ENCODE data around the gene ETV5.

ETV5 gene

DNA sequence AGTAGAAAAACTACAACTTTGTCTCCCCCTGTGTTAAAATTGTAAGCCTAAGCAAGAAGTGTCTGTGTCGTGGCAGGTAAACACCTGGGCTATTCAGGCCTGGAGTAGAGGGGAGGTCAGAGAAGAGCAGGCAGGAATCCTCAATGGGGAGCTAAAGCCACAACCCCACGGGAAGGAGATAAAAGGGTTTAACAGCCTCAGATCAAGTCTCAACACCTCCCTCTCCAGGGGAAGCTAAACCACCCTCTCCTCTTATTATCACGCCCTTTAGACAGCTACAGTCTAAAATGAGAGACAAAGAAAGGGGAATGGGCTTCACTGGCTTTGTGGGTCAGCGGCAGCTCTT lies 11.6 kb downstream of the ETV5 start:
- H3K27ac ChIP-seq (ENCODE audit: extremely low read depth, low read depth, low read length): no peak overlapping the region
- CTCF ChIA-PET: interaction anchor here (1.1 kb wide), 1 partner anchor 180 kb away, joined by 3 read pairs; no protein-coding TSS in a partner anchor
- POLR2A ChIA-PET: interaction anchor here (2.7 kb wide), 1 partner anchor 11 kb away, joined by 8 read pairs; the partner anchor contains the start of gene ETV5
- H3K4me3 ChIP-seq (ENCODE audit: low read depth, low read length): no peak overlapping the region
- TF ChIP-seq OVOL3 (tag by site-specific recombination; IDR thresholded peaks at IDR 0.05) (no peak), ZNF473 (tag by site-specific recombination; IDR thresholded peaks at IDR 0.05) (no peak), SCRT1 (tag by site-specific recombination; IDR thresholded peaks at IDR 0.05; ENCODE audit: borderline replicate concordance) (no peak), BCL11A (tag by site-specific recombination; IDR thresholded peaks at IDR 0.05; ENCODE audit: low read depth) (no peak), GLI4 (tag by site-specific recombination; IDR thresholded peaks at IDR 0.05) (no peak), GLIS1 (tag by site-specific recombination; IDR thresholded peaks at IDR 0.05) (peak; percentile 85), ZNF341 (tag by site-specific recombination; IDR thresholded peaks at IDR 0.05; ENCODE audit: low read depth) (peak; percentile 76), TSHZ1 (tag by site-specific recombination; IDR thresholded peaks at IDR 0.05; ENCODE audit: borderline replicate concordance) (no peak), ZNF596 (tag by site-specific recombination; IDR thresholded peaks at IDR 0.05) (no peak)
- TF ChIP-seq, protein P1, sequence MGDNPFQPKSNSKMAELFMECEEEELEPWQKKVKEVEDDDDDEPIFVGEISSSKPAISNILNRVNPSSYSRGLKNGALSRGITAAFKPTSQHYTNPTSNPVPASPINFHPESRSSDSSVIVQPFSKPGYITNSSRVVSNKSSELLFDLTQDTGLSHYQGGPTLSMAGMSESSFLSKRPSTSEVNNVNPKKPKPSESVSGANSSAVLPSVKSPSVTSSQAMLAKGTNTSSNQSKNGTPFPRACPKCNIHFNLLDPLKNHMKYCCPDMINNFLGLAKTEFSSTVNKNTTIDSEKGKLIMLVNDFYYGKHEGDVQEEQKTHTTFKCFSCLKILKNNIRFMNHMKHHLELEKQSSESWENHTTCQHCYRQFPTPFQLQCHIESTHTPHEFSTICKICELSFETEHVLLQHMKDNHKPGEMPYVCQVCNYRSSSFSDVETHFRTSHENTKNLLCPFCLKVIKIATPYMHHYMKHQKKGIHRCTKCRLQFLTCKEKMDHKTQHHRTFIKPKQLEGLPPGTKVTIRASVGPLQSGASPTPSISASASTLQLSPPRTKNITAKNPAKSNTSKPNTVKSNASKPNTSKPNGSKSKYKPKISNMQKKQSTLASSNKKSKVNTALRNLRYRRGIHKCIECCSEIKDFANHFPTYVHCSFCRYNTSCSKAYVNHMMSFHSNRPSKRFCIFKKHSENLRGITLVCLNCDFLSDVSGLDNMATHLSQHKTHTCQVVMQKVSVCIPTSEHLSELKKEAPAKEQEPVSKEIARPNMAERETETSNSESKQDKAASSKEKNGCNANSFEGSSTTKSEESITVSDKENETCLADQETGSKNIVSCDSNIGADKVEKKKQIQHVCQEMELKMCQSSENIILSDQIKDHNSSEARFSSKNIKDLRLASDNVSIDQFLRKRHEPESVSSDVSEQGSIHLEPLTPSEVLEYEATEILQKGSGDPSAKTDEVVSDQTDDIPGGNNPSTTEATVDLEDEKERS (tag by site-specific recombination; IDR thresholded peaks at IDR 0.05): no peak
- no peaks in the 10 kb centered on the region for H3K9me3 ChIP-seq (ENCODE audit: control insufficient read depth, insufficient read depth, low read depth, low read length)
- H3K4me1 ChIP-seq (ENCODE audit: control insufficient read depth, insufficient read depth, low read length): peaks cover 13% of the 10 kb centered on the region; the same call in 1 of the 2 replicates
- H3K36me3 ChIP-seq (ENCODE audit: control insufficient read depth in 2 of 2, insufficient read depth in 1 of 2, low read length in 2 of 2): no peaks in the 10 kb centered on the region

GRCh38 chr3:186096290-186096689 lies 12.6 kb downstream of the ETV5 start:
- no peaks in the 10 kb centered on the region for H3K36me3 ChIP-seq (ENCODE audit: control insufficient read depth in 2 of 2, insufficient read depth in 1 of 2, low read length in 2 of 2)
- POLR2A ChIA-PET: interaction anchor here (0.5 to 2.7 kb wide), 2 partner anchors 12 to 28 kb away, joined by 7 to 8 read pairs; partner anchors contain the start of gene ETV5
- H3K27ac ChIP-seq (ENCODE audit: extremely low read depth, low read depth, low read length): no peak overlapping the region
- peaks cover 13% of the 10 kb centered on the region; the same call in 1 of the 2 replicates for H3K4me1 ChIP-seq (ENCODE audit: control insufficient read depth, insufficient read depth, low read length)
- H3K9me3 ChIP-seq (ENCODE audit: control insufficient read depth, insufficient read depth, low read depth, low read length): no peaks in the 10 kb centered on the region
- H3K4me3 ChIP-seq (ENCODE audit: low read depth, low read length): no peak overlapping the region
- TF ChIP-seq FEZF1 (tag by site-specific recombination; IDR thresholded peaks at IDR 0.05) (peak; percentile 90), ZNF211 (tag by site-specific recombination; IDR thresholded peaks at IDR 0.05; ENCODE audit: low read depth) (no peak), ZFHX2 (tag by site-specific recombination; conservative IDR thresholded peaks at IDR 0.05) (0 out of 2 replicates have a peak, but pooled peaks have one; percentile 18), ZNF366 (tag by site-specific recombination; conservative IDR thresholded peaks at IDR 0.05) (no peak)
- CTCF ChIA-PET: no interaction called here

GRCh38 chr3:186095561-186096081 lies 13.3 kb downstream of the ETV5 start:
- CTCF ChIA-PET: interaction anchor here (0.7 kb wide), 1 partner anchor 21 kb away, joined by 5 read pairs; no protein-coding TSS in a partner anchor

More at GRCh38 chr3:186095561-186096081, 13.3 kb downstream of the ETV5 start:
- Histone ChIP-seq H3K36me3 (ENCODE audit: control insufficient read depth in 2 of 2, insufficient read depth in 1 of 2, low read length in 2 of 2) (no peaks in the 10 kb centered on the region), H3K4me3 (ENCODE audit: low read depth, low read length) (no peak overlapping the region), H3K9me3 (ENCODE audit: control insufficient read depth, insufficient read depth, low read depth, low read length) (no peaks in the 10 kb centered on the region), H3K27ac (ENCODE audit: extremely low read depth, low read depth, low read length) (no peak overlapping the region), H3K4me1 (ENCODE audit: control insufficient read depth, insufficient read depth, low read length) (peaks cover 13% of the 10 kb centered on the region; the same call in 1 of the 2 replicates)
- POLR2A ChIA-PET: no interaction called here
- TF ChIP-seq ZNF677 (tag by site-specific recombination; IDR thresholded peaks at IDR 0.05): no peak
- no peak for TF ChIP-seq ZNF248 (tag by site-specific recombination; IDR thresholded peaks at IDR 0.05)
